Ovary (tissue), 9 donors: Measurements from ENCODE around the gene LCT. TPM values are rescaled to one million over a fixed set of nuclear protein-coding genes. Genes with fewer than 3 reads are reported as not detected.

Source experiments
- DNase-seq, 5 donors: peaks; one replicate each; pipeline ENCODE4 v3.0.0-alpha.2; 2019 to 2020
- H3K27ac ChIP-seq, 2 donors: fragments of 200-600 bp; one replicate each; pipeline versions ENCODE4 v1.5.1 to v1.8.0; 2019 to 2022
- H3K27me3 ChIP-seq: fragments of 200-600 bp; one replicate; pipeline ENCODE4 v1.8.0; 2022
- H3K36me3 ChIP-seq: fragments of 200-600 bp; sonication (generic); one replicate; pipeline ENCODE4 v1.5.1; 2019
- H3K4me1 ChIP-seq: one replicate; pipeline ENCODE4 v1.8.1; 2013; ENCODE audit warnings: mild to moderate bottlenecking, moderate library complexity; ENCODE audit not compliant: insufficient read depth
- H3K4me3 ChIP-seq: fragments of 200-600 bp; sonication (generic); one replicate; pipeline ENCODE4 v1.5.1; 2017
- H3K9me3 ChIP-seq, 2 donors: fragments of 200-600 bp in 1 of 2; sonication (generic) in 1 of 2; one replicate each; pipeline versions ENCODE4 v1.5.1 to v1.8.1; 2013 to 2019; ENCODE audit warnings: mild to moderate bottlenecking in 1 of 2, moderate library complexity in 1 of 2
- EP300 ChIP-seq: sonication (generic); formaldehyde crosslinking; IDR thresholded peaks from one replicate; pipeline ENCODE4 v1.6.1; 2017; ENCODE audit warnings: antibody characterized with exemption
- POLR2A ChIP-seq: fragments of 450-650 bp; IDR thresholded peaks from one replicate; pipeline ENCODE4 v1.6.1; 2017; ENCODE audit warnings: antibody characterized with exemption, mild to moderate bottlenecking, moderate library complexity
- WGBS, 3 donors: extraction: QIAGEN DNeasy Blood & Tissue Kit in 1 of 3; methylation state at CpG; one replicate each; pipeline versions ENCODE4 v1.1.5 to v1.1.7; 2013 to 2017; 5-methylcytosine and 5-hydroxymethylcytosine counted together
- intact Hi-C, 4 donors: fragments of 100-400 bp; cut with DNase I; formaldehyde crosslinking; loops; one replicate each; pipeline versions ENCODE4 v1.11.0 to v1.15.1; 2022 to 2023
- polyA plus RNA-seq, 2 donors: library from polyadenylated mRNA; stranded (reverse); fragments of 200-250 nt in 1 of 2; fragments of 350-450 nt in 1 of 2; fragmentation: Illumina TruSeq in 1 of 2; extraction: RNeasy Lipid Tissue Mini Kit (QIAGEN cat#74804) in 1 of 2; gene quantifications; one replicate each; pipeline ENCODE4 v1.2.3, GENCODE V29; 2013 to 2014
- total RNA-seq, 7 donors: library from RNA; depleted of rRNA in 2 of 7; stranded (reverse); fragments of >200 nt in 2 of 7; fragmentation: NEBNext Ultra II Directional in 3 of 7; extraction: Animal tissue kit (Norgen Biotek cat#: 25700) in 3 of 7; gene quantifications; one replicate each; pipeline versions ENCODE4 v1.1.0 to v1.2.4, GENCODE V29; 2016 to 2023
- TF ChIP-seq, protein P1 (sequence below), 3 donors: fragments of 450-650 bp in 2 of 3; fragments of 200-600 bp in 1 of 3; IDR thresholded peaks; one replicate each; pipeline versions ENCODE4 v1.5.1 to v1.8.0; 2016 to 2022; ENCODE audit warnings: antibody characterized with exemption in 3 of 3, mild to moderate bottlenecking in 1 of 3
- donor health status: DM: no; HTN: no; CAD: no; lungs with moderate emphysema.
- donor health status: DM: no; HTN: no; CAD: no.
- donor health status: Bipolar disorder and iron deficiency.
- donor health status: DM: yes; HTN: yes; CAD: no.
- donor health status: DM: no; HTN: no; CAD: no.
- donor health status: DM: yes; HTN: yes; CAD: no.

LCT gene
- total and polyA plus RNA-seq, 9 donors: 0.12 TPM; not detected in 8

DNA sequence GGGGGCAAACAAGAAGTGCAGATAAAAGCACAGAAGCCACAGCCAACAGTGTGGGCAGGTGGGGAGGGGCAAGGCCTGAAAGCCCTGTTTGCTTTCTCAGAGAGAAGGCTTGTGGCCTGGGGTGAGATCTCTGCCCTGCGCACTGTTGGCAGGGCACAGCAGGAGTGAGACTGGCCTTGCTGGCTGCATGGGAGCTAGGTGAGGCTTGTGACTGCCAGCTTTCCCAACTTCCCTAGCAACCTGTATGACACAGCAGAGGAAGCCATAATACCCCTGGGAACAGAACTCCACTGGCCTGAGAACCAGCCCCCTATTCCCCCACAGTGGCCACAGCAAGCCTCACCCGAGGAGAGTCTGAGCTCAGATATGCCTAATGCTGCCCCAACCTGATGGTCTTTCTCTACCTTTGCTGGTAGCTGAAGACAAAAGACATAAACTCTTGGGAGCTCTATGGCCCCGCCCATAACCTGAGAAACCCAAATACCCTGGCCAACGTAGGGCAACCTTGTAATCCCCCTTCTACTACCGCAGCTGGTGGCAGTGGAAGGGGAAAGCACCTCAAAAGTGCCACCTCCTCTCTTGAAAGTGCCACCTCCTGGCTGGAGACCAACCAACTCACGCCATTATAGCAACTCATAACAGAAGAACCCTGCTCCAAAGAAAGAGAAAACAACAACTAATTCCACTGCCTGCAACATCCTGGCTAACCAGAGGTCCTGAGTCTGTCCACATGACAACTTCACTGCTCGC is 44.4 kb downstream of the LCT start:
- DNase-seq: no peak
- TF ChIP-seq, protein P1, sequence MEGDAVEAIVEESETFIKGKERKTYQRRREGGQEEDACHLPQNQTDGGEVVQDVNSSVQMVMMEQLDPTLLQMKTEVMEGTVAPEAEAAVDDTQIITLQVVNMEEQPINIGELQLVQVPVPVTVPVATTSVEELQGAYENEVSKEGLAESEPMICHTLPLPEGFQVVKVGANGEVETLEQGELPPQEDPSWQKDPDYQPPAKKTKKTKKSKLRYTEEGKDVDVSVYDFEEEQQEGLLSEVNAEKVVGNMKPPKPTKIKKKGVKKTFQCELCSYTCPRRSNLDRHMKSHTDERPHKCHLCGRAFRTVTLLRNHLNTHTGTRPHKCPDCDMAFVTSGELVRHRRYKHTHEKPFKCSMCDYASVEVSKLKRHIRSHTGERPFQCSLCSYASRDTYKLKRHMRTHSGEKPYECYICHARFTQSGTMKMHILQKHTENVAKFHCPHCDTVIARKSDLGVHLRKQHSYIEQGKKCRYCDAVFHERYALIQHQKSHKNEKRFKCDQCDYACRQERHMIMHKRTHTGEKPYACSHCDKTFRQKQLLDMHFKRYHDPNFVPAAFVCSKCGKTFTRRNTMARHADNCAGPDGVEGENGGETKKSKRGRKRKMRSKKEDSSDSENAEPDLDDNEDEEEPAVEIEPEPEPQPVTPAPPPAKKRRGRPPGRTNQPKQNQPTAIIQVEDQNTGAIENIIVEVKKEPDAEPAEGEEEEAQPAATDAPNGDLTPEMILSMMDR (IDR thresholded peaks at IDR 0.05): no peak
- TF ChIP-seq EP300: no peak
- no peak for TF ChIP-seq POLR2A

DNA sequence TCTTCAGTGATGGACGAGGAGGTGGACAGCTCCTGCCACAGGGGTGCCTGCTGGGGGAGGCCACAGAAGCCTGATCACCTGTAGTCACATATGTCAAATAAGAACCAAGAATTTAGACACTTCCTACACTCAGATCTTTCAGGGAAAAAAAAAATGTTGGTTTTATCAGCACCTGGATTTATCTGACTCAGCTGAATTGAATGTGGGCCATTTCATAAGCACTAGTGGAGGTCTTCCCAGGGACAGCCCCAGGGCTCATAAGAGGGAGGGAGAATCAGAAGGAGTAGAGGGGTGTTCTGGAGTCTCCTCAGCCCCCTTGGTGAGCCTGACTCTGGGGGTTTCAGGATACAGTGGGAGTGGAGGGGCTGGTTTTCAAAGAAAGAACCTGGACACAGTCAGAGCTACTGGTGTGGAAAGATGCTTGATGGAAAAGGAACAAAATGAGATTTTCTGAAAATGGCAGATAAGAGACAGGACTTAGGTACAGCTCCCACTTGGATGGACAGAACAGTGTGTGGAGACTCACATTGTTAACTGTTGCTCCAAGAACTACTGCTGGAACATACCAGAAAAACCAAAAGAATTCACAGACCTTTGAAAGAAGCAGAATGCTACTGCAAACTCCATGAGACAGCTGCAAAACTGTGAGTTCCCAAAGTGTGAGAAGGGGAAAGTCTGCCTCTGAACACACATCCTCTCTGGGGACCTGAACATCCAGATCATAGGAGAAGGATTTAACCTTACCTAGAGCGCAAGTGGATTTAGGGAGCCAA is 45.4 kb downstream of the LCT start:
- Histone ChIP-seq H3K4me1 (no peaks in the 10 kb centered on the region), H3K4me3 (no peak overlapping the region), H3K27ac (no peak overlapping the region), H3K9me3 (no peaks in the 10 kb centered on the region), H3K36me3 (no peaks in the 10 kb centered on the region), H3K27me3 (no peaks in the 10 kb centered on the region)
- intact Hi-C loops: no loop called here
- 78 to 94% (median 93%) methylated on average over 2 of the region's 2 CpGs for WGBS, 3 donors
- no peak for DNase-seq
- TF ChIP-seq EP300: no peak
- TF ChIP-seq, protein P1 (IDR thresholded peaks at IDR 0.05): no peak
- no peak for TF ChIP-seq POLR2A

More for the DNA sequence above, 44.4 kb downstream of the LCT start:
- Histone ChIP-seq H3K36me3 (no peaks in the 10 kb centered on the region), H3K4me1 (no peaks in the 10 kb centered on the region), H3K27ac (no peak overlapping the region), H3K4me3 (no peak overlapping the region), H3K27me3 (no peaks in the 10 kb centered on the region), H3K9me3 (no peaks in the 10 kb centered on the region)
- intact Hi-C loops: no loop called here
- WGBS, 3 donors: 76 to 86% (median 84%) methylated on average over 7 of the region's 7 CpGs

DNA sequence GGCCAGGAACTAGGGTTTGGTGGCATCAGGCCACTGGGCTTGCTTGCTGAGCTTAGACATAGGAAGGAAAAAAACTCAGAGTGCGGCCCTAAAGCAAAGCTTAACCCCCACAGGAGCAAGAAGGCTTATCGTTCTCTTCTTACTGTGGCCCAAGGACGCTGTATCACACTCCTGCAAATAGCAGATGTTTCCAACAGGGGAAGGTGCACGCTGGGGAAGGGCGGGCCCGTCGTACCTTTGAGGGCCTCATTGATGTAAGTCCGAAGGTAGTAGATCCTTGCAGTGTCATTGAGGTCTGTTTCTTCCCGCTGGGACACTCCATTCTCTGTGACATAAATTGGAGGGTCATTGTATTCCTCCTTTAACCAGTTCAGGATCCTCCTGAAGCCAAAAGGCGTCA is 46.6 kb downstream of the LCT start:
- Histone ChIP-seq H3K4me3 (no peak overlapping the region), H3K36me3 (no peaks in the 10 kb centered on the region), H3K27me3 (no peaks in the 10 kb centered on the region), H3K9me3 (no peaks in the 10 kb centered on the region), H3K27ac (no peak overlapping the region), H3K4me1 (no peaks in the 10 kb centered on the region)
- 89 to 91% (median 90%) methylated on average over 10 of the region's 10 CpGs for WGBS, 3 donors
- TF ChIP-seq POLR2A (no peak), EP300 (no peak)
- TF ChIP-seq, protein P1 (IDR thresholded peaks at IDR 0.05): no peak
- DNase-seq: no peak
- intact Hi-C loops: no loop called here

DNA sequence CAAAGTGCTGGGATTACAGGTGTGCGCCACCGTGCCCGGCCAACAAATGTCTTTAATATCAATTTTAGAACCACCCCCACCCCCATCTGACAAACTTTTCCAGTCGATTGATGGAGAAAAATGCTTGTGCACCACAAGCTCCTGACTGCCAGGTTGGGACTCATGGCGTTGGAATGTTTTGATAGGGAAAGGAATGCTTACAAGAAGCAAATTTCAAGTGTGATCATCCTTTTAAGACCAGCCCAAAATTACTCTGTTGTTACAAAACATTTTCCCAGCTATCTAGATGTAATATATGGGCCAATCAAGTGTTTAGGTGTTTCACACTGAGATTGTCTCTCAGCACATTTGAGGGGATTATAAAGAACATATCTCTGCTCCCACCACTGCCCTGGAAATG is 50.2 kb downstream of the LCT start:
- WGBS, 3 donors: 45 to 65% (median 60%) methylated on average over 5 of the region's 5 CpGs
- no peak overlapping the region for H3K27ac ChIP-seq
- H3K9me3 ChIP-seq: no peaks in the 10 kb centered on the region
- no peaks in the 10 kb centered on the region for H3K27me3 ChIP-seq
- TF ChIP-seq POLR2A (no peak), EP300 (no peak)
- TF ChIP-seq, protein P1 (IDR thresholded peaks at IDR 0.05): no peak
- H3K36me3 ChIP-seq: no peaks in the 10 kb centered on the region
- H3K4me3 ChIP-seq: no peak overlapping the region
- intact Hi-C loops: no loop called here
- H3K4me1 ChIP-seq: no peaks in the 10 kb centered on the region
- DNase-seq: no peak
